Testis (tissue), 2 donors: Measurements from ENCODE around the gene DIAPH3.

Experiments used
- POLR2A ChIP-seq: fragments of 450-650 bp; IDR thresholded peaks from one replicate; pipeline ENCODE4 v1.6.1; 2017; ENCODE audit warnings: antibody characterized with exemption, mild to moderate bottlenecking, moderate library complexity
- TF ChIP-seq, protein P1 (sequence below), 3 experiments: fragments of 450-650 bp in 2 of 3; fragments of 200-600 bp in 1 of 3; sonication (generic) in 1 of 3; IDR thresholded peaks; one replicate each; pipeline ENCODE4 v1.5.1; 2016 to 2019; ENCODE audit warnings: antibody characterized with exemption in 3 of 3, mild to moderate bottlenecking in 2 of 3, moderate library complexity in 1 of 3

DNA sequence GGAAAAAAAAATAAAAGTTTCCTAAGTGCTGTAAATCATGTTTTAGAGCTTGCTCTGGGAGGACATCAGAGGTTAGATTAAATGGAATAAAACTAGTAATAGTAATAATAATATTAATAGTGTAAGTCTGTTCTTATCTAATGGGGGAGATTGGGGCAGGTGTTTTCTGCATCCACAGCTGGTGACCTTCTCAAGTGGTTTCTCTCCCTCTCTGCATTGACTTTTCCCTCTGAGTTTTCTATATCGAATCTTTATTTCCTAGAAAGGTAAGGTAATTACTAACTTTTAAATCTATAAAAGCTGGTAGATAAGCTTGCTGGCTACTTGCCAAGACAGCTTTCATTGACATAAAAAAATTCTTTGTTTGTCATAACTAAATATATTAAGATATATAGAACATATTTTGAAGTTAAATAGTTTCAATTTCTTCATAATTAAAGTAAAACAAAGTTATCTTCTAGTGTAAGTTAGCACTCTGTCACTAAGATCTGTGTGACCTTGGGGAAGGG is 49.6 kb upstream of the DIAPH3 start:
- no peak for TF ChIP-seq POLR2A
- TF ChIP-seq, protein P1, sequence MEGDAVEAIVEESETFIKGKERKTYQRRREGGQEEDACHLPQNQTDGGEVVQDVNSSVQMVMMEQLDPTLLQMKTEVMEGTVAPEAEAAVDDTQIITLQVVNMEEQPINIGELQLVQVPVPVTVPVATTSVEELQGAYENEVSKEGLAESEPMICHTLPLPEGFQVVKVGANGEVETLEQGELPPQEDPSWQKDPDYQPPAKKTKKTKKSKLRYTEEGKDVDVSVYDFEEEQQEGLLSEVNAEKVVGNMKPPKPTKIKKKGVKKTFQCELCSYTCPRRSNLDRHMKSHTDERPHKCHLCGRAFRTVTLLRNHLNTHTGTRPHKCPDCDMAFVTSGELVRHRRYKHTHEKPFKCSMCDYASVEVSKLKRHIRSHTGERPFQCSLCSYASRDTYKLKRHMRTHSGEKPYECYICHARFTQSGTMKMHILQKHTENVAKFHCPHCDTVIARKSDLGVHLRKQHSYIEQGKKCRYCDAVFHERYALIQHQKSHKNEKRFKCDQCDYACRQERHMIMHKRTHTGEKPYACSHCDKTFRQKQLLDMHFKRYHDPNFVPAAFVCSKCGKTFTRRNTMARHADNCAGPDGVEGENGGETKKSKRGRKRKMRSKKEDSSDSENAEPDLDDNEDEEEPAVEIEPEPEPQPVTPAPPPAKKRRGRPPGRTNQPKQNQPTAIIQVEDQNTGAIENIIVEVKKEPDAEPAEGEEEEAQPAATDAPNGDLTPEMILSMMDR (IDR thresholded peaks at IDR 0.05): no peak
